ACC112 (cell line): Measurements from ENCODE around the gene RAB3D.
"Not testable (repeated sequence)": the region's sequence is repeated elsewhere in the genome, so short reads cannot be mapped to it uniquely, and the experiment has no call there.

Experiments
- H2AFZ ChIP-seq: fragments of 200-600 bp; sonication (generic); one replicate; pipeline ENCODE4 v1.6.0; 2017; ENCODE audit warnings: antibody characterized with exemption, low read length; ENCODE audit not compliant: unreplicated experiment
- H3K27ac ChIP-seq: fragments of 200-600 bp; sonication (generic); 2 replicates; pipeline ENCODE4 v1.5.1; 2014; ENCODE audit warnings: low read depth, mild to moderate bottlenecking, antibody characterized with exemption, low read length, moderate library complexity
- H3K27me3 ChIP-seq: fragments of 200-600 bp; sonication (generic); 2 replicates; pipeline ENCODE4 v1.6.1; 2014; ENCODE audit warnings: mild to moderate bottlenecking, antibody characterized with exemption, low read length, moderate library complexity, mixed read lengths; ENCODE audit not compliant: insufficient read depth
- H3K36me3 ChIP-seq: fragments of 200-600 bp; sonication (generic); 2 replicates; pipeline ENCODE4 v1.6.1; 2016; ENCODE audit warnings: mild to moderate bottlenecking, antibody characterized with exemption, low read length, moderate library complexity, mixed read lengths; ENCODE audit not compliant: insufficient read depth
- H3K4me1 ChIP-seq: fragments of 200-600 bp; sonication (generic); one replicate; pipeline ENCODE4 v1.6.1; 2016; ENCODE audit warnings: low read length, mixed read lengths; ENCODE audit not compliant: insufficient read depth, unreplicated experiment, control insufficient read depth
- H3K4me3 ChIP-seq: fragments of 200-600 bp; sonication (generic); 2 replicates; pipeline ENCODE4 v1.5.1; 2014; ENCODE audit warnings: mild to moderate bottlenecking, low read depth, low read length
- H3K79me2 ChIP-seq: fragments of 200-600 bp; sonication (generic); one replicate; pipeline ENCODE4 v1.6.0; 2016; ENCODE audit warnings: low read length; ENCODE audit not compliant: control insufficient read depth, unreplicated experiment, insufficient read depth

Gene RAB3D

GRCh38 chr19:11349171-11349570 is 9.7 kb upstream of the RAB3D start:
- Histone ChIP-seq H3K4me1 (peaks cover 12% of the 10 kb centered on the region), H3K79me2 (peaks cover 3% of the 10 kb centered on the region), H2AFZ (no peak overlapping the region), H3K27me3 (no peaks in the 10 kb centered on the region), H3K27ac (no peak overlapping the region), H3K36me3 (no peaks in the 10 kb centered on the region), H3K4me3 (no peak overlapping the region)

- H3K27me3 ChIP-seq, result no peaks in the 10 kb centered on the region
- no peak overlapping the region for H3K27ac ChIP-seq
- no peak overlapping the region; the same call in 1 of the 2 replicates for H3K4me3 ChIP-seq
- H2AFZ ChIP-seq, result no peak overlapping the region
- H3K4me1 ChIP-seq, result peaks cover 12% of the 10 kb centered on the region
- peaks cover 3% of the 10 kb centered on the region for H3K79me2 ChIP-seq
- no peaks in the 10 kb centered on the region for H3K36me3 ChIP-seq
These were observed 8.1 kb upstream of the RAB3D start for GRCh38 chr19:11347546-11348039.

- Histone ChIP-seq H3K36me3 (0 out of 2 replicates have a peak, but pooled peaks cover 3% of the 10 kb centered on the region), H2AFZ (peak within 1 kb of the TSS; percentile 36), H3K4me1 (peaks cover 12% of the 10 kb centered on the region), H3K27me3 (no peaks in the 10 kb centered on the region), H3K4me3 (peak within 1 kb of the TSS; percentile 96), H3K27ac (peak within 1 kb of the TSS; percentile 60), H3K79me2 (peaks cover 3% of the 10 kb centered on the region)
These were observed 6.9 kb upstream of the RAB3D start, which contains the start of the genes CCDC159 and TMEM205 for GRCh38 chr19:11346104-11346940. Gene CCDC159, plus strand, starts transcription at chr19:11346519. Its CDS starts 88 bp downstream, at chr19:11346607. Gene TMEM205, minus strand, starts transcription at chr19:11346268. Its CDS starts 649 bp downstream, at chr19:11345619.

- Histone ChIP-seq H2AFZ (no peak overlapping the region), H3K36me3 (0 out of 2 replicates have a peak, but pooled peaks cover 5% of the 10 kb centered on the region), H3K79me2 (peaks cover 3% of the 10 kb centered on the region), H3K27me3 (no peaks in the 10 kb centered on the region), H3K27ac (peak overlapping the region; percentile 60; the same call in 1 of the 2 replicates), H3K4me1 (peaks cover 12% of the 10 kb centered on the region), H3K4me3 (peak overlapping the region; percentile 96)
These were observed 5.8 kb upstream of the RAB3D start for GRCh38 chr19:11345122-11345803.

- Histone ChIP-seq H2AFZ (no peak overlapping the region), H3K4me1 (peaks cover 16% of the 10 kb centered on the region), H3K27me3 (no peaks in the 10 kb centered on the region), H3K36me3 (0 out of 2 replicates have a peak, but pooled peaks cover 5% of the 10 kb centered on the region), H3K79me2 (peaks cover 3% of the 10 kb centered on the region), H3K4me3 (no peak overlapping the region), H3K27ac (no peak overlapping the region)
These were observed 3.0 kb upstream of the RAB3D start for GRCh38 chr19:11342429-11342828.

DNA sequence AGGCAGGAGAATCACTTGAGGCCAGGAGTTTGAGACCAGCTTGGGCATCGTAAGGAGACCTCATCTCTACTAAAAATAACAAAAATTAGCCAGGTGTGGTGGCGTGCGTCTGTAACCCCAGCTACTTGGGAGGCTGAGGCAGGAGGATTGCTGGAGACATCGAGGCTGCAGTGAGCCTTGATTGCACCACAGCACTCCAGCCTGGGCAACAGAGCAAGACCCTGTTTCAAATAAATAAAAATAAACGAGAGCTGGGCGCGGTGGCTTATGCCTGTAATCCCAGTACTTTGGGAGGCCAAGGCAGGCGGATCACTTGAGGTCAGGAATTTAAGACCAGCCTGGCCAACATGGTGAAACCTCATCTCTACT is 626 bp upstream of the RAB3D start:
- H3K79me2 ChIP-seq, H3K27me3 ChIP-seq, H3K27ac ChIP-seq, H3K4me1 ChIP-seq, H3K36me3 ChIP-seq, H2AFZ ChIP-seq: not testable (repeated sequence)
- H3K4me3 ChIP-seq, result peak overlapping the region; percentile 85

- Histone ChIP-seq H3K36me3 (peaks cover 7% of the 10 kb centered on the region; the same call in 1 of the 2 replicates), H3K27ac (no peak overlapping the region), H2AFZ (no peak overlapping the region), H3K27me3 (no peaks in the 10 kb centered on the region), H3K79me2 (no peaks in the 10 kb centered on the region), H3K4me3 (peak overlapping the region; percentile 85), H3K4me1 (peaks cover 4% of the 10 kb centered on the region)
These were observed 746 bp downstream of the RAB3D start for GRCh38 chr19:11338569-11339253.

DNA sequence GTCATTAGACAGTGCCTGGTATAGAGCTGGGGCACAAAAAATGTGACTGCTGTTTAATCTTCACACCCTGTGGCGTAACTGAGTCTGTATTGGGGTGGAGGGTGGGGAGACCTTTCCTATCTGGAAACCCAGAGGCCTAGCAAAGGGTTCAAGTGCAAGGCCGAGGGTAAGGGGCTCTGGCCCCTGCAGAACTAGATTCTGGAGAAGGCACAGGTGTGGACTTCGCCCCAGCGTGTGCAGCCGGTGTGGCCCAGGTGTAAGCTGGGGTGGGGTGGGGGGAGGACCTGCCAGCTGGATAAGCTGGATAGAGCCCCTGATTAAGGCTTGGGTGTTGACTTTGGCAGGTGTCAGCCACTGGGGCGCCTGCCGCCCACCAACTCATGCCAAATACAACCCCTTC is 1.3 kb downstream of the RAB3D start:
- no peaks in the 10 kb centered on the region for H3K79me2 ChIP-seq
- no peak overlapping the region for H3K4me3 ChIP-seq
- peaks cover 7% of the 10 kb centered on the region; the same call in 1 of the 2 replicates for H3K36me3 ChIP-seq
- no peak overlapping the region for H2AFZ ChIP-seq
- H3K27ac ChIP-seq, result no peak overlapping the region
- H3K27me3 ChIP-seq, result no peaks in the 10 kb centered on the region
- H3K4me1 ChIP-seq, result peaks cover 4% of the 10 kb centered on the region

DNA sequence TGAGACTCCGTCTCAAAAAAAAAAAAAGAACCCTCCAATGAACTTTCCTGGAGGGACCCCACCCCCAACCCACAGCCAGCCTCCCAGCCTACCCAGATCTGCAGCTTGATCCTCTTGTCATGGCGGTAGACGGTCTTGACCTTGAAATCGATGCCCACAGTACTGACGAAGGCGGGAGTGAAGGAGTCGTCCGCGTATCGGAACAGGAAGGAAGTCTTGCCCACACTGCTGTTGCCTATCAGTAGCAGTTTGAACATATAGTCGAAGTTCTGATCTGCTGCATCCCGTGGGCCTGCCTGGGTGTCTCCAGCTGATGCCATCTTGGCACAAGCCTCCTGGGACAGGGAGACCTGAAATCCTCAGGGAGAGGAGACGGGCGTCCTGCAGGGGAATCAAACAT is 2.4 kb downstream of the RAB3D start:
- no peaks in the 10 kb centered on the region for H3K79me2 ChIP-seq
- peaks cover 7% of the 10 kb centered on the region; the same call in 1 of the 2 replicates for H3K36me3 ChIP-seq
- no peaks in the 10 kb centered on the region for H3K27me3 ChIP-seq
- no peak overlapping the region for H2AFZ ChIP-seq
- peaks cover 4% of the 10 kb centered on the region for H3K4me1 ChIP-seq
- no peak overlapping the region for H3K27ac ChIP-seq
- H3K4me3 ChIP-seq, result no peak overlapping the region

GRCh38 chr19:11335449-11336146 is 3.9 kb downstream of the RAB3D start:
- H3K79me2 ChIP-seq, result no peaks in the 10 kb centered on the region
- H3K4me1 ChIP-seq, result peaks cover 4% of the 10 kb centered on the region
- peaks cover 2% of the 10 kb centered on the region; the same call in 1 of the 2 replicates for H3K36me3 ChIP-seq
- no peak overlapping the region for H3K27ac ChIP-seq
- no peak overlapping the region for H3K4me3 ChIP-seq
- H2AFZ ChIP-seq, result no peak overlapping the region
- H3K27me3 ChIP-seq, result no peaks in the 10 kb centered on the region
